H9 (cell line): Measurements from ENCODE around the gene FRAT1. TPM values are rescaled to one million over a fixed set of nuclear protein-coding genes. Genes with fewer than 3 reads are reported as not detected.

Source experiments
- DNase-seq: peaks from one replicate; pipeline ENCODE4 v3.0.0-alpha.2; 2017
- H2AFZ ChIP-seq: one replicate; pipeline ENCODE4 v1.6.1; 2013; ENCODE audit warnings: mild to moderate bottlenecking, low read length, control low read depth, moderate library complexity
- H2AK5ac ChIP-seq: 2 replicates; pipeline ENCODE4 v1.6.1; 2013; ENCODE audit warnings: low read length, control low read depth, mixed read lengths; ENCODE audit not compliant: insufficient read length
- H2BK120ac ChIP-seq: one replicate; pipeline ENCODE4 v1.6.1; 2013; ENCODE audit warnings: low read depth, mild to moderate bottlenecking, low read length, control low read depth, inconsistent platforms; ENCODE audit not compliant: poor library complexity, severe bottlenecking
- H2BK12ac ChIP-seq: 2 replicates; pipeline ENCODE4 v1.6.1; 2013; ENCODE audit warnings: low read length, control low read depth, mixed read lengths, low read depth; ENCODE audit not compliant: insufficient read length
- H2BK15ac ChIP-seq: 2 replicates; pipeline ENCODE4 v1.6.1; 2013; ENCODE audit warnings: low read depth, low read length, control low read depth
- H2BK20ac ChIP-seq: one replicate; pipeline ENCODE4 v1.6.1; 2013; ENCODE audit warnings: low read depth, mild to moderate bottlenecking, low read length, control low read depth, inconsistent platforms; ENCODE audit not compliant: poor library complexity, severe bottlenecking
- H2BK5ac ChIP-seq: 2 replicates; pipeline ENCODE4 v1.6.1; 2013; ENCODE audit warnings: low read length, control low read depth, mixed read lengths; ENCODE audit not compliant: insufficient read length
- H3K14ac ChIP-seq: 2 replicates; pipeline ENCODE4 v1.6.1; 2013; ENCODE audit warnings: low read length, control low read depth; ENCODE audit not compliant: insufficient read depth
- H3K18ac ChIP-seq: 2 replicates; pipeline ENCODE4 v1.6.1; 2013; ENCODE audit warnings: low read depth, mild to moderate bottlenecking, mixed read lengths, low read length, control low read depth; ENCODE audit not compliant: insufficient read length
- H3K23ac ChIP-seq: 2 replicates; pipeline ENCODE4 v1.6.1; 2013; ENCODE audit warnings: low read length, control low read depth, mixed read lengths, low read depth; ENCODE audit not compliant: insufficient read length
- H3K23me2 ChIP-seq: 2 replicates; pipeline ENCODE4 v1.6.1; 2013; ENCODE audit warnings: low read depth, mild to moderate bottlenecking, mixed read lengths, low read length, control low read depth; ENCODE audit not compliant: insufficient read length, poor library complexity, severe bottlenecking
- H3K27ac ChIP-seq: 2 replicates; pipeline ENCODE4 v1.5.1; 2013; ENCODE audit warnings: low read length, control low read depth, mixed read lengths, low read depth; ENCODE audit not compliant: insufficient read length
- H3K27me3 ChIP-seq: 2 replicates; pipeline ENCODE4 v1.6.1; 2013; ENCODE audit warnings: low read length, control low read depth, inconsistent platforms; ENCODE audit not compliant: insufficient read depth
- H3K4ac ChIP-seq: 2 replicates; pipeline ENCODE4 v1.6.1; 2013; ENCODE audit warnings: low read depth, mild to moderate bottlenecking, control low read depth, inconsistent platforms, low read length, moderate library complexity
- H3K4me1 ChIP-seq: 2 replicates; pipeline ENCODE4 v1.6.1; 2013; ENCODE audit warnings: low read length, control low read depth, inconsistent platforms; ENCODE audit not compliant: insufficient read depth
- H3K4me2 ChIP-seq: 2 replicates; pipeline ENCODE4 v1.6.1; 2013; ENCODE audit warnings: low read length, control low read depth, mixed read lengths; ENCODE audit not compliant: insufficient read length, insufficient read depth
- H3K56ac ChIP-seq: 2 replicates; pipeline ENCODE4 v1.6.1; 2013; ENCODE audit warnings: low read depth, mild to moderate bottlenecking, mixed read lengths, low read length, control low read depth; ENCODE audit not compliant: insufficient read length
- H3K79me1 ChIP-seq: 2 replicates; pipeline ENCODE4 v1.6.1; 2013; ENCODE audit warnings: low read depth, mild to moderate bottlenecking, moderate library complexity, low read length, control low read depth, inconsistent platforms; ENCODE audit not compliant: insufficient read depth, poor library complexity, severe bottlenecking
- H3K79me2 ChIP-seq: 2 replicates; pipeline ENCODE4 v1.6.1; 2013; ENCODE audit warnings: low read length, control low read depth, inconsistent platforms; ENCODE audit not compliant: insufficient read depth
- H3K9ac ChIP-seq: 2 replicates; pipeline ENCODE4 v1.6.1; 2013; ENCODE audit warnings: low read length, control low read depth, mixed read lengths; ENCODE audit not compliant: insufficient read length; ENCODE audit errors: extremely low read depth
- H3K9me3 ChIP-seq: one replicate; pipeline ENCODE4 v1.6.1; 2013; ENCODE audit warnings: low read depth, low read length, inconsistent platforms; ENCODE audit not compliant: control insufficient read depth
- H3T11ph ChIP-seq: one replicate; pipeline ENCODE4 v1.6.1; 2013; ENCODE audit warnings: mild to moderate bottlenecking, low read length, control low read depth, inconsistent platforms
- H4K20me1 ChIP-seq: one replicate; pipeline ENCODE4 v1.6.1; 2013; ENCODE audit not compliant: control insufficient read depth, insufficient read length, insufficient read depth
- H4K5ac ChIP-seq: 2 replicates; pipeline ENCODE4 v1.6.1; 2013; ENCODE audit warnings: low read depth, mild to moderate bottlenecking, mixed read lengths, low read length, control low read depth; ENCODE audit not compliant: insufficient read length
- H4K8ac ChIP-seq: replicated peaks from 2 replicates; pipeline ENCODE4 v1.6.1; 2013; ENCODE audit warnings: low read length, control low read depth, mixed read lengths, low read depth; ENCODE audit not compliant: insufficient read length
- H4K91ac ChIP-seq: 2 replicates; pipeline ENCODE4 v1.6.1; 2013; ENCODE audit warnings: low read depth, mild to moderate bottlenecking, moderate library complexity, mixed read lengths, low read length, control low read depth; ENCODE audit not compliant: insufficient read length
- H3K27ac Mint-ChIP-seq, 3 experiments: 2 replicates in 2 of 3; 3 replicates in 1 of 3; pipeline ENCODE4 v1.8.0; 2020 to 2021; ENCODE audit warnings: mixed read lengths in 3 of 3, mild to moderate bottlenecking in 1 of 3, moderate library complexity in 1 of 3
- H3K27me3 Mint-ChIP-seq: 2 replicates; pipeline ENCODE4 v1.8.0; 2021; ENCODE audit warnings: low read depth, mild to moderate bottlenecking, moderate library complexity, mixed read lengths
- H3K36me3 Mint-ChIP-seq, 3 experiments: 2 replicates in 2 of 3; 3 replicates in 1 of 3; pipeline ENCODE4 v1.8.0; 2020 to 2021; ENCODE audit warnings: low read depth in 3 of 3, mixed read lengths in 3 of 3; ENCODE audit not compliant: insufficient read depth in 1 of 3
- H3K4me1 Mint-ChIP-seq, 2 experiments: 2 replicates each; pipeline ENCODE4 v1.8.0; 2020; ENCODE audit warnings: mixed read lengths in 2 of 2
- H3K4me3 Mint-ChIP-seq, 2 experiments: 2 replicates in 1 of 2; 3 replicates in 1 of 2; pipeline ENCODE4 v1.8.0; 2020 to 2021; ENCODE audit warnings: mild to moderate bottlenecking in 2 of 2, mixed read lengths in 2 of 2, moderate library complexity in 1 of 2
- H3K9me3 Mint-ChIP-seq, 2 experiments: 2 replicates in 1 of 2; 3 replicates in 1 of 2; pipeline ENCODE4 v1.8.0; 2020; ENCODE audit warnings: mild to moderate bottlenecking in 2 of 2, mixed read lengths in 2 of 2, moderate library complexity in 1 of 2
- CTCF ChIP-seq: fragments of 200-600 bp; sonication (generic); conservative IDR thresholded peaks from 3 replicates; pipeline ENCODE4 v1.8.0; 2021; ENCODE audit warnings: antibody characterized with exemption, mild to moderate bottlenecking
- WGBS: extraction: QIAGEN DNeasy Blood & Tissue Kit; methylation state at CpG from one replicate; pipeline ENCODE4 v1.1.7; 2013; ENCODE audit warnings: missing lambda C conversion rate, low lambda C conversion rate, mixed read lengths; ENCODE audit not compliant: insufficient read length; ENCODE audit errors: extremely low coverage; 5-methylcytosine and 5-hydroxymethylcytosine counted together
- total RNA-seq: library from RNA; stranded (reverse); gene quantifications from 2 replicates; pipeline ENCODE4 v1.2.1, GENCODE V29; 2021

The FRAT1 gene
- total RNA-seq, 1 experiment from 2014 or later, result 7.3 TPM

GRCh38 chr10:97307441-97307840 is 11.6 kb upstream of the FRAT1 start:
- no peak overlapping the region for H4K91ac ChIP-seq
- H2BK12ac ChIP-seq, result no peak overlapping the region
- H3K4me1 ChIP-seq, result no peaks in the 10 kb centered on the region
- H2BK20ac ChIP-seq, result no peak overlapping the region
- H2BK15ac ChIP-seq, result no peak overlapping the region
- no peak overlapping the region for H3K4ac ChIP-seq
- H3K18ac ChIP-seq, result no peak overlapping the region
- H2AFZ ChIP-seq, result no peak overlapping the region
- H2BK5ac ChIP-seq, result no peak overlapping the region
- Mint-ChIP-seq H3K9me3 (no peaks in the 10 kb centered on the region), H3K27me3 (no peaks in the 10 kb centered on the region), H3K27ac (no peak overlapping the region), H3K36me3 (no peaks in the 10 kb centered on the region), H3K4me1 (no peaks in the 10 kb centered on the region), H3K4me3 (no peak overlapping the region)
- no peaks in the 10 kb centered on the region for H3K9me3 ChIP-seq
- H2BK120ac ChIP-seq, result no peak overlapping the region
- no peak overlapping the region for H4K5ac ChIP-seq
- no peaks in the 10 kb centered on the region for H3K79me2 ChIP-seq
- H3K27ac ChIP-seq, result no peak overlapping the region
- H3K23me2 ChIP-seq, result no peaks in the 10 kb centered on the region
- no peak overlapping the region for H3T11ph ChIP-seq
- H3K27me3 ChIP-seq, result no peaks in the 10 kb centered on the region
- H2AK5ac ChIP-seq, result no peak overlapping the region
- H4K20me1 ChIP-seq, result no peaks in the 10 kb centered on the region
- no peak overlapping the region for H3K56ac ChIP-seq
- H3K79me1 ChIP-seq, result no peaks in the 10 kb centered on the region
- no CpG with 5 or more reads among the region's 1 CpG for WGBS
- H3K4me2 ChIP-seq, result no peak overlapping the region
- no peak for DNase-seq
- H4K8ac ChIP-seq, result no peak overlapping the region
- H3K14ac ChIP-seq, result no peak overlapping the region
- no peak overlapping the region for H3K9ac ChIP-seq
- H3K23ac ChIP-seq, result no peak overlapping the region
- TF ChIP-seq CTCF, result no peak
